ENCODE measurements around the gene LAMA2. TPM values are rescaled to one million over a fixed set of nuclear protein-coding genes. Genes with fewer than 3 reads are reported as not detected.
"Not testable (repeated sequence)": the region's sequence is repeated elsewhere in the genome, so short reads cannot be mapped to it uniquely, and the experiment has no call there.

LAMA2 gene
- polyA plus RNA-seq, 3 donors, result 31.7 to 48.2 (median 36.7) TPM

GRCh38 chr6:129069006-129069405, 186.1 kb downstream of the LAMA2 start:
- DNase-seq (ENCODE audit: low read depth in 3 of 3, low spot score in 2 of 3), result no peak

- no peak for DNase-seq (ENCODE audit: low read depth in 3 of 3, low spot score in 2 of 3)
Measured at GRCh38 chr6:129073051-129073450, 190.1 kb downstream of the LAMA2 start.

- DNase-seq (ENCODE audit: low read depth in 3 of 3, low spot score in 2 of 3), result no peak
Measured at GRCh38 chr6:129073691-129074395, 190.9 kb downstream of the LAMA2 start.

- no peak for DNase-seq (ENCODE audit: low read depth in 3 of 3, low spot score in 2 of 3)
Measured at GRCh38 chr6:129084406-129084805, 201.5 kb downstream of the LAMA2 start.

DNA sequence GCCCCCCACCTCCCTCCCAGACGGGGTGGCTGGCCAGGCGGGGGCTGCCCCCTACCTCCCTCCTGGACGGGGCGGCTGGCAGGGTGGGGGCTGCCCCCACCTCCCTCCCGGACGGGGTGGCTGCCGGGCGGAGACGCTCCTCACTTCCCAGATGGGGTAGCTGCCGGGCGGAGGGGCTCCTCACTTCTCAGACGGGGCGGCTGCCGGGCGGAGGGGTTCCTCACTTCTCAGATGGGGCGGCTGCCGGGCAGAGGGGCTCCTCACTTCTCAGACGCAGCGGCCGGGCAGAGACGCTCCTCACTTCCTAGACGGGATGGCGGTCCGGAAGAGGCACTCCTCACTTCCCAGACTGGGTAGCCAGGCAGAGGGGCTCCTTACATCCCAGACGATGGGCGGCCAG, 205.5 kb downstream of the LAMA2 start:
- not testable (repeated sequence) for DNase-seq (ENCODE audit: low read depth in 3 of 3, low spot score in 2 of 3)

DNA sequence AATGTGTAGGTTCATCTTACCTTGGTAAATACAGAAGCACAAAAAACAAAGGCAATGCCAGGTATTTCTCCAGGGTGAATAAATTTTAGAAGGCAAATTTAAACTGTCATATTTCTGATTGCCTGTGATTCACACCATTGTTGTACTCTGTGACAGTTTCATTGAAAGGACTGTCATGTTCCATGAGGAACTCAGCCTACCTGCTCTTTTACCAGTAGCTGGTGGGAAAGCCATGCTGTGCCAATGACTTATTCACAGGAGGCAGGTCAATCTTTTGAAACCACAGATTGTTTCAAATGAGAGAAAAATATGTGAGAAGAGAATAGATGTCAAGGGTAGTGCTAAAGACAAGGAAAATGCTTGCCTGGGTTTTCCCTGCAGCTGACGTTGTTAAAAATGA, 206.4 kb downstream of the LAMA2 start:
- DNase-seq (ENCODE audit: low read depth in 3 of 3, low spot score in 2 of 3), result no peak

- no peak for DNase-seq (ENCODE audit: low read depth in 3 of 3, low spot score in 2 of 3)
Measured at GRCh38 chr6:129094147-129094546, 211.2 kb downstream of the LAMA2 start.

DNA sequence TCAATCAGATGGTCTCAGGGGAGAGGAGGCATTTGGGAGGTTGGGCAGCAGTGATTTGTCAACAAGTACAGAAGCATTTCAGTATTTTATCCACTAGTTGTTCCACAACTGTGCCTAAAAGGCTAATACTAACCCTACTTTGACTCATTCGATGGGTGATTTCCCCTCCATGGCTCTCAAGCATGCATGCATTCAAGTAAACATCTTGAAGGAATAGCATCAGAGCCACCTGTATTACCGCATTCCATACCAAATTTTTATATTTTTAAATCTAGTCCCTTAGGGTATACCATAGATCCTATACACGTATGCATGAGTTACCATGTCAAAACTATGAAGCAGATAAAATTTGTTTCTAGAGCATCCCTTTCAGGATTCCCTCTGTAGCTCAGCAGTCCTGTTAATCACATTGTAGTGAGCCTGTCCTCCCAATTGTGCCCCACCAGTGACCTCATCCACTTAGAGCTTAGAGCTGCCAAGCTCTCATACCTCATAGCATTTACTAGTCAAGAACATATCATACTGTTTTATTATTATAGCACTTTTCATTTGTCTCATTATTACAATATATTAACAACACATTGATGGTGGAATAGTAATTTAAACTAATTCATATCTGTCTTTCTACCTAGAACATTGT, 213.8 kb downstream of the LAMA2 start:
- DNase-seq (ENCODE audit: low read depth in 3 of 3, low spot score in 2 of 3), result no peak

- no peak for DNase-seq (ENCODE audit: low read depth in 3 of 3, low spot score in 2 of 3)
Measured at GRCh38 chr6:129098061-129098553, 215.2 kb downstream of the LAMA2 start.

- DNase-seq (ENCODE audit: low read depth in 3 of 3, low spot score in 2 of 3), result no peak
Measured at GRCh38 chr6:129099696-129100095, 216.8 kb downstream of the LAMA2 start.

DNA sequence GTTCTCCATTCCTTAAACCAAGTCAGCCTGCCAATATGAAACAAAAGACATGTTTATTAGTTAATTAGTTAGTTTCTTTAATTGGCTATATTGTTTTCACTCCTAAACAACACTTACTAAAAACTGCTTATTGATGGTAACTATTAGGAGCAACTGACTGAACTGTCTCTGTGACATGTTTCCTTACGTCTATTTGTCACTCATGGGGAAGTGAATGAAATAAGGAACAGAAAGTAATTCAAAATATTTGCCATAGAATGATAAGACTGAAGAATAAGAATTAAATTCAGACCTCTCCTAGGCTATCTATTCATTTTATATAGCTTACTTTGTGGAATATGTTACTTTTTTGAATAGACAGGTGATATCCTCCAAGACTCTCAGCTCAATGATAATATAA, 217.2 kb downstream of the LAMA2 start:
- DNase-seq (ENCODE audit: low read depth in 3 of 3, low spot score in 2 of 3), result no peak

GRCh38 chr6:129102741-129103140, 219.8 kb downstream of the LAMA2 start:
- DNase-seq (ENCODE audit: low read depth in 3 of 3, low spot score in 2 of 3), result no peak

DNA sequence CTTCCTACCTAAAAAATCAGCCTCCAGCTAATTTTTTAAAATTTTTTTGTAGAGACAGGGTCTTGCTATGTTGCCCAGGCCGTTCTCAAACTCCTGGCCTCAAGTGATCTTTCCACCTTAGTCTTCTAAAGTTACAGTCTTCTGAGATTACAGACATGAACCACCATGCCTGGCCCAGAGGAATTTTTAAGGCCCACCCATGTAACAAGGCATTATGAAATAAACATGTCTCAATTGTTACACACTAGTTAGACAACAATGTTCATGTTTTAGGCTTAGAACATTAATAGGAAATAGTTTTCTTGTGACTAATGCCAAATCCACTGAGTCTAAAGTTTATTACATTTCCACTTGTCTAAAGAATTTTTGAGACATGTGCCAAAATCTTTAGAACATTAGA, 221.2 kb downstream of the LAMA2 start:
- no peak for DNase-seq (ENCODE audit: low read depth in 3 of 3, low spot score in 2 of 3)

DNA sequence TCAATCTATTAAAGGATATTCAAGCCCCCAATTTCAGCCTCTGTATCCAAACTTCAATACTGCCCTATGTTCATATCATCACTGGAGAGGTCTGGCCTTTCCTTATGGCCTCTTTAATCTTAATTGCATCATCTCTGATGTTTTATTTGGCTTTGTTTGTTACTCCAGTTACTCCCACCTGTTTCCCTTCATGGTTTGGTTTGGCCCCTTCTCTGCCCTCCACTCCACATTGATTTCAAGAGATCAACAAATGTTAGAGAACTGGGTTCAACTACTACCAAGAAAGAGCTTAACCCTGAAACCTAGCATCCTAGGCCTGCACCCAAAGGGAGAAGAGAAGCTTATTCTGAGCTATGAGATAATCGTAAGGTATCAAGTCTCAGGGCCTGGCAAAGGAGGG, 221.6 kb downstream of the LAMA2 start:
- DNase-seq (ENCODE audit: low read depth in 3 of 3, low spot score in 2 of 3), result no peak

- DNase-seq (ENCODE audit: low read depth in 3 of 3, low spot score in 2 of 3), result no peak
Measured at GRCh38 chr6:129105035-129105434, 222.1 kb downstream of the LAMA2 start.

DNA sequence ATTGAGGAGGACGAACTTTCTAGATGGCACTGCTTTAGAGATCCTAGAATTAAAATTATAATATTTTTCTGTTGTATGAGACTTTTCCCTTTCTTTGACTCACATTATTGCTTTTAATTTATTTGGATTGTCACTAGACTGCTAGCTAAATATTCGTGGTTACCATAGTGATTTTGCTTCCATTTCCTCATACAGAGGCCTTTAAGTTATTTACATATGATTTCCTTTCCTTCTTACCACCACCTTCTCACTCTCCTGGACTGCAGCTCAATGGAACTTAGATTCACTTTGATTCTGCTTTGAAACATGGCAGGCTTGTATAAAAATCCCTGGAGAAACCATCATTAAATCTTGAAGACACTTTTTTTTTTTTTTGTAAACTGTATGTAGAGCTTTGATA, 222.9 kb downstream of the LAMA2 start:
- DNase-seq (ENCODE audit: low read depth in 3 of 3, low spot score in 2 of 3), result no peak

- DNase-seq (ENCODE audit: low read depth in 3 of 3, low spot score in 2 of 3), result no peak
Measured at GRCh38 chr6:129108337-129108736, 225.4 kb downstream of the LAMA2 start.

DNA sequence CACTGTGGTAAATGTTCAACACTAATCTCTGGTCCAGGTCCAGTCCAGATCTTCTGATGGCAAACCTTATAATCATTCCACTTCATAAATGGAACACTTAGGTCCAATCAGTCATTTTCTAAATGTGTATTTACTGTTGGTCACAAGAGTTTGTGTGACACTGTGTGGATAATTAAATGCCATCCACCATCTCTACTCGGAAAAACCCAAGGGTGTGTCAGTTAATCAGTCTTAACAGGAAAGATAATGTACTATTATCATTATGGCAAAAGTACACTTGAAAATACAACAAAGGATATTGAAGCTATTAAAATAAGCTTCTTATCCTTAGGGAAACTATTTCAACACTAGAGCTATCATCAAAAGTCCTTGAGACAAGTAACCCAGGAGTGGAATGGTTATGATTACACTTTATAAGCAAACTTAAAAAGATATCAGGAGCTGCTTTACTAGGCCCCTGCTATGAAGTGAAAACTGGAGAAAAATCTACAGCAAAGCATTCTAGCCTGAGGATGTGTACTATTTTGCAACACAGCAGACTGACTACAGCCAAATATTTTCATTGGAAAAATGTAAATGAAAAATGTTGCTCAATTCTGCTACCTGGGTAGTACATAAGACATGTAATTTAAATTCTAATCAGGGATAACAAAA, 227.9 kb downstream of the LAMA2 start:
- no peak for DNase-seq (ENCODE audit: low read depth in 3 of 3, low spot score in 2 of 3)

DNA sequence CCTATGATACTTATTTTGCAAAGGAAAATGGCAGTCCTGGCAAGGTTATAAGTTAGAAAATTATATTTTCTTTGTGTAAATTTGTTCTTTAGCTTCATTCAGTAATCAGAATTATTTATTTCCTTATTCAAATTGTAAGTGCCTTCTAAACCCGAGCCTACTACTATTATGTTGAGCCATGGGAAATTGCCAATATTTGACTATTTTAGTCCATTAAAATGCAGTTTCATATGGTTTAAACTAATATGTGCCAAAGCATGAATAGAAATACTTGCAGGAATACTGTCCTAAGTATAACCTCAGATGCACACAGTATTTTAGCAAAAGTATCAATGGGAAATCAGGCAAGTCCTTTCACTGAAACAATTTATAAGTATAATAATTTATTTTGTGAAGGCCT, 228.4 kb downstream of the LAMA2 start:
- DNase-seq (ENCODE audit: low read depth in 3 of 3, low spot score in 2 of 3), result no peak

DNA sequence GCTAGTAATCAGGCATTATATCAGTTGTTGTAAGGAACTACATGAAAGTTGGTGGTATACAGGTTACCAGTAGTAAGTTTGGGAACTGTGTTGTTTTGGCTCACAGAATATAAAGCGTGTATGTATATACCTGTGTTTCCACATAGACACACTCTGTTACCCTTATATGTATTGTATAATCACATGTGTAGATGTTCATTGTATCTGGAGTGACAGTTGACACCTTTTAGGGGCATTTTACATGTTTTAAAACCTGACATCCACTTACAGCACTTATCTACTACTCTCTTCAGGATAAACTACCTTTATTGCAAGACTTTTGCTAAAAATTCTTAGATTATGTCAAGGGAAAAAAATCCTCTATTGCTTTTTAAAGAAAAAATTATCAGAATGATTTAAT, 228.9 kb downstream of the LAMA2 start:
- no peak for DNase-seq (ENCODE audit: low read depth in 3 of 3, low spot score in 2 of 3)

DNA sequence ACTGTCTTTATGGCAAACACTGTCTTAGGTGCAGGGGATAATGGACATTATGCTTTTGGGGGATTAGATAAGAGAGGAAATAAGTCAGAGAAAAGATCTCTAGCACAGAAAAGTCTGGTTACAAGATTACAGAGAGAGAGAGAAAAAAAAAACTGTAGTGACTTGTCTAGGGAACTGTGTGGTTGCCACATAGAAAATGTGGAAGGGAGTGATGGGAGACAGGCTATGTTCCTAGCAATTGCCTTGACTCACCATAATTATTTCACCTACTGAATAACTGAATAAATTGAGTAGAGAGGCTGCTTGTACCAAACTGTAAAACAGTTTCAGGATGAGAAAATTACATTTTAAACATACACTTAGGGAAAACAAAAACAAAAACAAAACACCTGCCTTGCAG, 229.7 kb downstream of the LAMA2 start:
- DNase-seq (ENCODE audit: low read depth in 3 of 3, low spot score in 2 of 3), result no peak

DNA sequence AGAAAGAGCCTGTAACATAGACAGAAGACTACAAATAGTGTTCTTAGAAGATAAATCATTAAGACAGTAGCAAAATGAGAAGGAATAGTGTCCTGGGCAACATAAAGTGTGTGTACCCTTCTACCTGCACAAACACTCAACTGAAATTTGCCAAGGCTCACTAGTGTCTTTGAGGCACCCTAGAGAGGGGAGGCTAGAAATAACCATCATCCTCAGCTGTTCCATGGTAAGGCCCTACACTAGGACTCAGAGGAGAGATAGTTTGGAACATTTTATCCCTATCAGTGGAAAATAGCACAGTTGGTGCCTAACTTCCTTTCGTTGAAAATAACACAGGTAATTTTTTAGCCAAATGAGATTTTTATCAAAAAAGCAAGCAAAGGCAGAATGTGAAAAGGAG, 230.7 kb downstream of the LAMA2 start:
- DNase-seq (ENCODE audit: low read depth in 3 of 3, low spot score in 2 of 3), result no peak
